GM10266 (cell line): ENCODE results near the gene MUC15.

Experiments
- DNase-seq: peaks from one replicate; pipeline ENCODE4 v3.0.0; 2012; ENCODE audit errors: extremely low spot score
- TF ChIP-seq, protein P1 (sequence below): IDR thresholded peaks from 2 replicates; pipeline ENCODE4 v1.5.1; 2012; ENCODE audit warnings: mild to moderate bottlenecking, low read depth; ENCODE audit not compliant: control insufficient read depth, insufficient read depth; ENCODE audit errors: missing control alignments

MUC15 gene

DNA sequence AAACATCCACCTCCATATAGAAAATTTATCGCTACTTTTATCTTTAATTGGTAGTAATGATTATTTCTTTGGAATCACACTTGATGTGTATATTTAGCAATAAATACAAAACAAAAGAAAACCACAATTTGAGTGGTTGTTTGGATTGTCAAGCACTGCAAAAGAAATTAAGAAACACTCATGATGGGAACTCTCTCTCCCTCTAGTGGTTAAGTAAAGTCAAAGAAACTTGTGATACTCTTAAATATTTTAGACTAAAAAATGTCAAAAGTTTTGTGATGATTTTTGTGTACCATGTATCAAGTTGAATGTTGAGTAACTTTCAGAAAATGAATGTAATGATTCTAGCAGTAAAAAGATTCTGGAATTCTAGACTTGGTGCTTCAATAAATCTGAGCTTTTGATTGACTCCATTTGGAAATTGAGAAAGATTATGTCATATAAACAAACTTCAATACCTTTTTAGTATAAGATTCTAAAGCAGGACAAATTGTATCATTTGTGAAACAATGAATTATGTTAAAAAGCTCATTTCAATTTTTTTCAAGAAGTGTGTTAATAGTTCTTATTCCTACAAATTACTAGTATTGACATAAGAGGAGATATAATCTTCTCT lies 20.8 kb downstream of the MUC15 start:
- TF ChIP-seq, protein P1, sequence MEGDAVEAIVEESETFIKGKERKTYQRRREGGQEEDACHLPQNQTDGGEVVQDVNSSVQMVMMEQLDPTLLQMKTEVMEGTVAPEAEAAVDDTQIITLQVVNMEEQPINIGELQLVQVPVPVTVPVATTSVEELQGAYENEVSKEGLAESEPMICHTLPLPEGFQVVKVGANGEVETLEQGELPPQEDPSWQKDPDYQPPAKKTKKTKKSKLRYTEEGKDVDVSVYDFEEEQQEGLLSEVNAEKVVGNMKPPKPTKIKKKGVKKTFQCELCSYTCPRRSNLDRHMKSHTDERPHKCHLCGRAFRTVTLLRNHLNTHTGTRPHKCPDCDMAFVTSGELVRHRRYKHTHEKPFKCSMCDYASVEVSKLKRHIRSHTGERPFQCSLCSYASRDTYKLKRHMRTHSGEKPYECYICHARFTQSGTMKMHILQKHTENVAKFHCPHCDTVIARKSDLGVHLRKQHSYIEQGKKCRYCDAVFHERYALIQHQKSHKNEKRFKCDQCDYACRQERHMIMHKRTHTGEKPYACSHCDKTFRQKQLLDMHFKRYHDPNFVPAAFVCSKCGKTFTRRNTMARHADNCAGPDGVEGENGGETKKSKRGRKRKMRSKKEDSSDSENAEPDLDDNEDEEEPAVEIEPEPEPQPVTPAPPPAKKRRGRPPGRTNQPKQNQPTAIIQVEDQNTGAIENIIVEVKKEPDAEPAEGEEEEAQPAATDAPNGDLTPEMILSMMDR: peak; percentile 11
- no peak for DNase-seq

DNA sequence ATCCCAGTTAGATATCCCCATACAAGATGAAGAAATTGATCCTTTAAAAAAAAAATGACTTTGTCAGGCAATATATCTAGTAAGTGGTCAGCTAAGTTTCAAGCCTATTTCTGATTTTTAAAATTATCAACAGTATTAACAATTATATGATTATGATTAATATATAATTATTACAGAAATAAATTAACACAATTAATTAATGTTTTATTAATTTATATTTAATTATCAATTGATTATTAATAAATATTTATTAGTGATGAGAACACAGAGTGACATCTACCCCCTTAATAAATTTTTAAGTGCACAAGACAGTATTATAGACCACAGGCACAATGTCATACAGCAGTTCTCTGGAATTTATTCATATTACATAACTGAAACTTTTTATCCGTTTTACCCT lies 22.0 kb downstream of the MUC15 start:
- TF ChIP-seq, protein P1: no peak
- DNase-seq: no peak

DNA sequence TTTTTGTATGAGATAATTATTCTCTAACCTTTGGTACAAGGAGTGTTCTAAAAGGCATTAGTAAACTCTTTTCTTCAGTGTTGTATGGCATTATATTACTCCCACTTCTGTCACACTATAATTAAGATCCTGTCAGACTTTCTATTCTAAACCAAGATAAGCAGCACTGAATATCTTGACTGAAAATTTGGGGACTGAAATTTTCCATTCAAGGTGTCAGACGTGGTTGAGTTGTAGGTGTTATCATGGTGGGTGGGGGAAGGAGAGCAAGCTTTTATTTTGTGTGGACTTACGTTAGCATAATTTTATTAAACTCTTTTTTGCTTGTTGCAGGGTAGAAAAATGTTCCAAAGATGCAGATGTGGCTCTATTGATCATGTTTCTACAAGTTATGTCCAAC lies 22.9 kb downstream of the MUC15 start:
- DNase-seq: no peak
- TF ChIP-seq, protein P1: no peak

DNA sequence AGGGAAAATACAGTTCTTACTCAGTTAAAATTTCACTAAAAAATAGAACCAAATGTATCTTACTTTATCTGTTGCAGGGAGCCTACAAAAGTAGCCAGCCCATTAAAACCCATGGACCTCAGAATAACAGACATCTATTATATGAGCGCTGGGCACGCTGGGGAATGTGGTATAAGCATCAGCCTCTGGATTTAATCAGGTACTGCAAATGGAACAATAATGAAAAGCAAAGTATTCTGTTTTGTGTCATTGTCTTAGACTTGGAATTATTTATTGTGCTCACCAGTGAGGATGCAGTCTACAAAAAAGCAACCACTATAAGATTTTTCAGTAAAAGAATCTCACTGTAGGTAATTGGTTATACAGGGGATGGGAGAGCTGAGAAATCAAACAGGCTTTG lies 30.2 kb downstream of the MUC15 start:
- TF ChIP-seq, protein P1: no peak
- DNase-seq: no peak

DNA sequence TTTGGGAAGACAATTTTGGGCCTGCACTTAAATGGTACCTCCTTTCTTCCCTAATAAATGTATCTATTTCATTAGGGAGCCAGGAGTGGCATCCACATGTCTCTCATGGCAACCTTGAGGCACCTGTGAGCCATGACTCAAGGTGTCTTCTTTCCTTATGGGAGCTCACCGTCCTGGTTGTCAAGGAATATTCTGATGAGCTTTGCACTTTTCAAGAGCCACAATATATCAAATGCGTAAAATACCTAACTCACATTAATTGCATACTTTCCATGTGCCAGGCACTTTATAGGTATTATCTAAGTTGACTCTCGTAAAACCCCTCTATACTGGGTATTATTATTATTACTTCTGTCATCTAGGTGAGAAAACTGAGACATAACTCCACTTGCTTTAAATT lies 32.5 kb downstream of the MUC15 start:
- TF ChIP-seq, protein P1: no peak
- DNase-seq: no peak

DNA sequence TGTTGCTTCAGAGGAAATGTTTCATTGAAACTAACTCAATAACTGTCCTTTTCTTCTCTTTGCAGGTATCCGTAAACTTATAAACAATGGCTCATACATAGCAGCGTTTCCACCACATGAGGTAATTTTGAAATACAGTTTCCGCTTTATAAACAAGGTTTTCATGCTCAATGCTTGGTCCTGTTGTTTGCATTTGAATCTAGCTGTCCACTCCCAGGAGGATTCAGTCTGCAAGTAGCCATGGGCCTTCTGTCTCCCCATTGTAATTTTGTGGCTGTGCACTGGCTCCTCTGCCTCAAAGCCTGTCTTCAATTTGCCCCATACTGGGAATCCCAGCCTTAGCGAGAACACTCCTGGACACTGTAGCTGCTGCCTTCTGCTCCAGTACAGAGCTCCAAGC lies 34.7 kb downstream of the MUC15 start:
- no peak for DNase-seq
- TF ChIP-seq, protein P1: no peak

DNA sequence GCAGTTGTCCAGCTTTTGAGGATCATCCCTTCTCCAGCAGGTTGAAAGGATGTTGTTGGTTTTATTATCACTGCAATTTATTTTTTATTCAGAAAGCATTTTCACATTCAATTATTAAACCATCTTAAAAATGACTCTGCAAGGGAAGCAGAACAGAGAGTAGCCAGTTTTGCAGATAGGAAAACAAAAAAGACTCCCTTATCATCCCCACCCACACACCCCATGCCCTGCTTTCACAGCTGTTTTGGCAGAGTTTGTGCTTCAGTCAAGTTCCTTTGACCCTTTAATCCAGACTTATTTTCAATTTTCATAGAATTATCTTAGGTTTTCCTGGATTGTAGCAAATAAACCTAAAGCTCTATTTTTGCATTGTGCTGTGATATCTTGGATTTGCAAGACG lies 44.4 kb downstream of the MUC15 start:
- no peak for DNase-seq
- TF ChIP-seq, protein P1: no peak
